MG63 (cell line): ENCODE results near the gene DNM3. TPM values are rescaled to one million over a fixed set of nuclear protein-coding genes. Genes with fewer than 3 reads are reported as not detected.

ENCODE experiments used
- DNase-seq: peaks from one replicate; pipeline ENCODE4 v3.0.0-alpha.2; 2020
- H3K27me3 ChIP-seq: fragments of 250-450 bp; sonication (Bioruptor Pico); 2 replicates; pipeline ENCODE4 v1.5.1; 2020; ENCODE audit warnings: mild to moderate bottlenecking, moderate library complexity
- H3K36me3 ChIP-seq: fragments of 250-450 bp; sonication (Bioruptor Pico); 2 replicates; pipeline ENCODE4 v1.5.1; 2020; ENCODE audit warnings: mild to moderate bottlenecking, moderate library complexity
- H3K4me3 ChIP-seq: fragments of 250-450 bp; sonication (Bioruptor Pico); 2 replicates; pipeline ENCODE4 v1.5.1; 2020; ENCODE audit warnings: mild to moderate bottlenecking, moderate library complexity
- H3K9me3 ChIP-seq: fragments of 250-450 bp; sonication (Bioruptor Pico); 2 replicates; pipeline ENCODE4 v1.5.1; 2020; ENCODE audit warnings: mild to moderate bottlenecking, moderate library complexity
- total RNA-seq: library from RNA; depleted of rRNA; stranded (reverse); fragments of >200 nt; shearing (Covaris generic); gene quantifications from 2 replicates; pipeline ENCODE4 v1.2.3, GENCODE V29; 2014; ENCODE audit warnings: low replicate concordance

DNM3 gene
- total RNA-seq, 1 experiment from 2014 or later = not detected

- H3K27me3 ChIP-seq = peaks cover 3% of the 10 kb centered on the region; the same call in 1 of the 2 replicates
- no peaks in the 10 kb centered on the region for H3K9me3 ChIP-seq
- H3K4me3 ChIP-seq = no peak overlapping the region
- no peak for DNase-seq
- H3K36me3 ChIP-seq = no peaks in the 10 kb centered on the region
Measured at GRCh38 chr1:171896936-171897703, 55.8 kb downstream of the DNM3 start.

GRCh38 chr1:171898941-171899340, 57.6 kb downstream of the DNM3 start:
- H3K27me3 ChIP-seq = peaks cover 3% of the 10 kb centered on the region; the same call in 1 of the 2 replicates
- no peak for DNase-seq
- no peaks in the 10 kb centered on the region for H3K36me3 ChIP-seq
- no peak overlapping the region for H3K4me3 ChIP-seq
- H3K9me3 ChIP-seq = no peaks in the 10 kb centered on the region

GRCh38 chr1:171899838-171900237, 58.5 kb downstream of the DNM3 start:
- no peaks in the 10 kb centered on the region for H3K36me3 ChIP-seq
- H3K27me3 ChIP-seq = peaks cover 3% of the 10 kb centered on the region; the same call in 1 of the 2 replicates
- H3K4me3 ChIP-seq = no peak overlapping the region
- no peak for DNase-seq
- no peaks in the 10 kb centered on the region for H3K9me3 ChIP-seq

- no peak for DNase-seq
- Histone ChIP-seq H3K4me3 (no peak overlapping the region), H3K27me3 (peaks cover 3% of the 10 kb centered on the region; the same call in 1 of the 2 replicates), H3K9me3 (no peaks in the 10 kb centered on the region), H3K36me3 (no peaks in the 10 kb centered on the region)
Measured at GRCh38 chr1:171901245-171901644, 59.9 kb downstream of the DNM3 start.

- Histone ChIP-seq H3K9me3 (no peaks in the 10 kb centered on the region), H3K36me3 (no peaks in the 10 kb centered on the region), H3K27me3 (no peaks in the 10 kb centered on the region), H3K4me3 (no peak overlapping the region)
- no peak for DNase-seq
Measured at GRCh38 chr1:171902527-171902926, 61.2 kb downstream of the DNM3 start.

GRCh38 chr1:171904778-171905450, 63.6 kb downstream of the DNM3 start:
- Histone ChIP-seq H3K4me3 (no peak overlapping the region), H3K36me3 (no peaks in the 10 kb centered on the region), H3K9me3 (no peaks in the 10 kb centered on the region), H3K27me3 (no peaks in the 10 kb centered on the region)
- DNase-seq = no peak

- no peaks in the 10 kb centered on the region for H3K27me3 ChIP-seq
- no peaks in the 10 kb centered on the region for H3K36me3 ChIP-seq
- no peak for DNase-seq
- H3K4me3 ChIP-seq = no peak overlapping the region
- no peaks in the 10 kb centered on the region for H3K9me3 ChIP-seq
Measured at GRCh38 chr1:171909711-171910110, 68.4 kb downstream of the DNM3 start.

- no peaks in the 10 kb centered on the region for H3K9me3 ChIP-seq
- no peak overlapping the region for H3K4me3 ChIP-seq
- no peak for DNase-seq
- no peaks in the 10 kb centered on the region for H3K36me3 ChIP-seq
- H3K27me3 ChIP-seq = no peaks in the 10 kb centered on the region
Measured at GRCh38 chr1:171910786-171911185, 69.5 kb downstream of the DNM3 start.

- DNase-seq = no peak
- H3K27me3 ChIP-seq = no peaks in the 10 kb centered on the region
Measured at GRCh38 chr1:171911506-171911905, 70.2 kb downstream of the DNM3 start.

GRCh38 chr1:171912509-171913175, 71.3 kb downstream of the DNM3 start:
- Histone ChIP-seq H3K9me3 (no peaks in the 10 kb centered on the region), H3K36me3 (no peaks in the 10 kb centered on the region), H3K4me3 (no peak overlapping the region), H3K27me3 (no peaks in the 10 kb centered on the region)
- no peak for DNase-seq

More at GRCh38 chr1:171911506-171911905, 70.2 kb downstream of the DNM3 start:
- Histone ChIP-seq H3K36me3 (no peaks in the 10 kb centered on the region), H3K4me3 (no peak overlapping the region), H3K9me3 (no peaks in the 10 kb centered on the region)

GRCh38 chr1:171913385-171913784, 72.1 kb downstream of the DNM3 start:
- no peak for DNase-seq

GRCh38 chr1:171916315-171916771, 75.0 kb downstream of the DNM3 start:
- Histone ChIP-seq H3K36me3 (no peaks in the 10 kb centered on the region), H3K27me3 (no peaks in the 10 kb centered on the region), H3K4me3 (no peak overlapping the region), H3K9me3 (no peaks in the 10 kb centered on the region)
- DNase-seq = no peak

More at GRCh38 chr1:171913385-171913784, 72.1 kb downstream of the DNM3 start:
- Histone ChIP-seq H3K9me3 (no peaks in the 10 kb centered on the region), H3K4me3 (no peak overlapping the region), H3K27me3 (no peaks in the 10 kb centered on the region), H3K36me3 (no peaks in the 10 kb centered on the region)

GRCh38 chr1:171917331-171917730, 76.0 kb downstream of the DNM3 start:
- no peaks in the 10 kb centered on the region for H3K27me3 ChIP-seq
- DNase-seq = no peak
- no peak overlapping the region for H3K4me3 ChIP-seq
- no peaks in the 10 kb centered on the region for H3K9me3 ChIP-seq
- H3K36me3 ChIP-seq = no peaks in the 10 kb centered on the region

- no peak for DNase-seq
- no peaks in the 10 kb centered on the region for H3K36me3 ChIP-seq
- no peak overlapping the region for H3K4me3 ChIP-seq
- H3K9me3 ChIP-seq = no peaks in the 10 kb centered on the region
- no peaks in the 10 kb centered on the region for H3K27me3 ChIP-seq
Measured at GRCh38 chr1:171919891-171920887, 78.9 kb downstream of the DNM3 start.

- Histone ChIP-seq H3K4me3 (no peak overlapping the region), H3K36me3 (no peaks in the 10 kb centered on the region), H3K9me3 (no peaks in the 10 kb centered on the region), H3K27me3 (no peaks in the 10 kb centered on the region)
- DNase-seq = no peak
Measured at GRCh38 chr1:171922999-171923398, 81.7 kb downstream of the DNM3 start.

- Histone ChIP-seq H3K4me3 (no peak overlapping the region), H3K36me3 (no peaks in the 10 kb centered on the region), H3K27me3 (no peaks in the 10 kb centered on the region), H3K9me3 (no peaks in the 10 kb centered on the region)
- DNase-seq = no peak
Measured at GRCh38 chr1:171929121-171929520, 87.8 kb downstream of the DNM3 start.
